ENCODE measurements around the gene SATB1.
"Not testable (repeated sequence)": the region's sequence is repeated elsewhere in the genome, so short reads cannot be mapped to it uniquely, and the experiment has no call there.

Gene SATB1

DNA sequence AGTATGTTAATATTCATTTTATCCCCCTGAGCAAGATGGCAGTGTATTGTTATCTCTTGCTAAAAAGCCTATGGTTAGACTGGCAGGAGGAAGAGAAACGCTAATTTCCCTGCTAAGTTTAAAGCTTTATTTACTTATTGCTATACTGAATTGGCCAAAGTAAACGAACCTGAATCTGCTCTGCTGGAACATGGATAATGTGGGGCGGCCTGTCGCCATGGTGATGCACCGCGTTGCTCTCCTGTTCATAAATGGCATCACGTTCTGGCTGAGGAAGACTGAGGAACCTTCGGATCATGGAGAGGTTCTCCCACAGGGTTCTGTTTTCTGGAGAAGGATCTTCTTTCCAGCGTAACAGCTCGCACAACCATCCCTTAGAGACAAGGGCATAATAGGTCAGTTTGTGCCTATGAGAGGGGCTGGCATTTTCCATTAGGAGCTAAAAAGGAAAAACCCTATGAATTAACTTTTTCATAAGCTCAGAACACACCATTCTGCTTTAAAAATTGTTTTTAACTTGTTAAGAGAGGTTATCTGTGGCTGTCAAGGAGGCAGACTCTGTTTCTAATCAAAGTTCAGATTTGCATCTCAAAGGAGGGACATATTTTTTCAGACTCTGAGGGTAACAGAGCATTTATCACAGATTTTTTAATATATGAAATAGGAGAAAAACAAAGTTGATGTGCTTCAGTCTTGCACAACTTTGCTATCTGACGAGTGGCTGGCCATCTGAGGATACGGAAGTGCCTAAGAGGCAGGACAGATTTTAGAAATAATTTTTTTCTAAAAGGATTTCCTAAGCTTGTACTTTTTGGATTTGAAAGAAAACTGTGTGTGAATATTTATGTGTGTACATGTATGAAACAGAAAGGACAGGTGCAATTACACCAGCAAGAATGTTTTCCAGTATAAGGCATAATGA, 73.1 kb downstream of the SATB1 start:
- DNase-seq (ENCODE audit: low spot score): no peak

- DNase-seq (ENCODE audit: low spot score): no peak
These were observed 74.0 kb downstream of the SATB1 start for GRCh38 chr3:18351069-18351628.

- no peak for DNase-seq (ENCODE audit: low spot score)
These were observed 75.8 kb downstream of the SATB1 start for GRCh38 chr3:18349197-18349798.

- DNase-seq (ENCODE audit: low spot score): no peak
These were observed 79.0 kb downstream of the SATB1 start for GRCh38 chr3:18346097-18346496.

DNA sequence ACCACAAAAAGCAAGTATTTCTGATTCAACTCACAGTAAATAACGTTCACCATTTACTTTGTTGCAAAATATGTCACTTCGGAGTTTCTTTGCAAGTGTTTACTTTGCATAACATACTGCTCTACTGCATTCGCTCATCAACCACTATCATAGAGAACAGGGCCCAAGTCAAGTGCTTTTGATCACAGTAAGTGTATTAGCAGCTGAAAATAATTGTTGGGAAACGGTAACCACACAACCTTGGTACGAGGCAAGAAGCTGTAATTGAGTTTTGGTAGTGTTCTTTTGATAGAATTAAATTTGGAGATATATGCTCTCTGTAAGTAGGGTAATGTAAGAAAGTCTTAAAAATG, 80.1 kb downstream of the SATB1 start:
- no peak for DNase-seq (ENCODE audit: low spot score)

GRCh38 chr3:18344306-18345014, 80.7 kb downstream of the SATB1 start:
- DNase-seq (ENCODE audit: low spot score): no peak

- DNase-seq (ENCODE audit: low spot score): no peak
These were observed 81.3 kb downstream of the SATB1 start for GRCh38 chr3:18343809-18344208.

DNA sequence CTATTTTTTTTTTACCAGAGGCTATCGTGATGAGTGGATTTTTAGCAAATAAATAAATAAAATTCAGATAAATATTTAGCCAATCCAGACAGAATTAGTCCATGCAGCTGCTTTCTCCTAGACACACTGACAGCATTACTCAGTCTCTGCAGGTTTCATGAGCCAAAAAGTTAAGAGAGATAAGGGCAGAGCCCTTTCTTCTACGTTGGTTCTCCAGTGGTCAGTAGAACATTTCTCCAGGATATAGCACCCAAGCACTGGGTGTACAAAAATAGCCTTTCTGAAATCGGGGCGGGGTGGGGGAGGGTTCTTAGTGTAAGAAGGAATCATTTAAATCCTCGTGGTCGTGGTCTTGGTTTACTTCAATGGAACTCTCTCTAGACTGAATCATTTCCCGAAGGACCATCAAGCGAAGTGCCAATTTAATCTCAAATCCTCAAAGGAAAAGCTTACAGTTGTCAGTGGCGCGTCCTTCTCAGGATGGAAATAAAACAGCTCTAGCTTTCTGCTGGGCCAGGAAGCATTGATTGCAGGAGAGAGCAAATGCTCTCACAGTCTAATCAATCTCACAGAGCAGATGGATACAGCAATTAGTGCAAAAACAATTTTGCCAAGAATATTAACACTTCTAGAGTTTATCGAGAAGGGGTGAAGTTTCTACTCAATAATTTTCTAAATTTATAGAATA, 86.2 kb downstream of the SATB1 start:
- DNase-seq (ENCODE audit: low spot score): no peak

DNA sequence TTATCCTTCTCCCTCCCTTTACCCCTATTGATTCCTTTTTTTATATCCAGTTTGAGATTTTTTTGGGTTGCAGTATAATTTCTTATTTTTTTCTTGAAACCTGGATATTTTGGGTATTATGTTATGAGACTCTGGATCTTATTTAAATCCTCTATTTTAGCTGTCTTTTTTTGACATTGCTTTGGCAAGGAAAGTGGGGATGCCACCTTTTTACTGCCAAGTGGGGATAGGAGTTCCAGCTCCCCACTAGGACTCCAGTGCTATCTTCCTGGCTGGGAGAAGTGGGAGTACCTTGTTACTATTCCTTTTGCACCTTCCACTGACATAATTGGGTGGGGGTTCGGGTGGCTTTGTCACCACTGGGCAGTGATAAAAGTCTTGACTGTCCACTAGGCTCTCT, 87.9 kb downstream of the SATB1 start:
- no peak for DNase-seq (ENCODE audit: low spot score)

DNA sequence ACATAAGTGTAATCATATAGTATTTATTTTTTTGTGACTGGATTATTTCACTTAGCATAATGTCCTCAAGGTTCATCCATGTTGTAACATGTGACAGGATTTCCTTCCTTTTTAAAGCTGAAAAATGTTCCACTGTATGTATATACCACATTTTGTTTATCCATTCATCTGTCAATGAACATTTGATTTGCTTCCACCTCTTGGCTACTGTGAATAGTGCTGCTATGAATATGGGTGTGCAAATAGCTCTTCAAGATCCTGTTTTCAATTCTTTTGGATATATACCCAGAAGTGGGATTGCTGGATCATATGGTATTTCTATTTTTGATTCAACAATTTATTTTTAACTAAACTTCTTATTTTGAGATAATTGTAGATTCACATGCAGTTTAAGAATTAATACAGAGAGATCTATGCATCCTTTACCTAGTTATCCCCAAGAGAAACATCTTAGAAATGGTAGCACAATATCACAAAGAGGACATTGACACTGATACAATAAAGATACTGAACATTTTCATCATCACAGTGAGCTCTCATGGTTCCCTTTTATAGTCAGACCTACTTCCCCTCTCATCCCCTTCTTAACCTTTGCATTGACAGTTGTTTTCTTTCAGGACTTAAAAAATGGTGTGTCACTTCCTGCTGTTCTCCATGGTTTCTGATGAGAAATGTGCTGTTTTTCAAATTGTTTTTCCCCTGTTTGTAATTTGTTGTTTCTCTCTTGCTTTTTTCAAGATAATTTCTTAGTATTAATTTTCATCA, 90.1 kb downstream of the SATB1 start:
- DNase-seq (ENCODE audit: low spot score): no peak

- not testable (repeated sequence) for DNase-seq (ENCODE audit: low spot score)
These were observed 94.2 kb downstream of the SATB1 start for GRCh38 chr3:18330772-18331441.

GRCh38 chr3:18308096-18308650, 117.0 kb downstream of the SATB1 start:
- no peak for DNase-seq (ENCODE audit: low spot score)

DNA sequence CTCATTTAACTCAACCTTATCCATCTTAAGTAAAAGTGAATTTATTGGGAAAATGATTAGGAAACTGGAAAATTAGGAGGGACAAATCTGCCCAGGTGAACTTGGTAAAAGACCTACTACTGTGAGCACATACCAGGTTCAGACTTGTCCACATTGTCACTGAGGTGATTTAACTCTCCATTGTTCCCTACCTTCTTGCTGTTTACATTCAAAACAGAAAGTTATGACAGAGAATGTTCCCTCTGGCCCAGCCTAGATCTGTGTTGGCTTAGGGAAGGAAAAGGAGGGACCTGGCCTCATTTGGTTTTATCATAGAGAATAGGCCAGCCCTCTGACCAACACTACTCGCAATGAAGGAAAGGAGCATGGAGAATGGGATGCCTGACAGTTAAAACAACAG, 117.6 kb downstream of the SATB1 start:
- DNase-seq (ENCODE audit: low spot score): no peak

GRCh38 chr3:18302517-18302916, 122.6 kb downstream of the SATB1 start:
- DNase-seq (ENCODE audit: low spot score): no peak

GRCh38 chr3:18301781-18302180, 123.4 kb downstream of the SATB1 start:
- no peak for DNase-seq (ENCODE audit: low spot score)

DNA sequence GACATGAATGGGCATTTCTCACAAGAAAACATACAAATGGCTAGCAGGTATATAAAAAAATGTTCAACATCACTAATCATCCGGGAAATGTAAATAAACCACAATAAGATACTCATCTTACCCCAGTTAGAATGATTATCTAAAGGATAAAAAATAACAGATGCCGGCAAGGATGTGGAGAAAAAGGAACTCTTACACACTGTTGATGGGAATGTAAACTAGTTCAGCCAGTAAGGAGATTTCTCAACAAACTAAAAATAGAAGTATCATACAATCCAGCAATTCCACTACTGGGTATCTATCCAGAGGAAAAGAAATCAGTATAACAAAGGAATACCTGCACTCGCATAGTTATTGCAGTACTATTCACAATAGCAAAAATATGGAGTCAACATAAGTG, 124.2 kb downstream of the SATB1 start:
- no peak for DNase-seq (ENCODE audit: low spot score)

GRCh38 chr3:18297126-18297525, 128.0 kb downstream of the SATB1 start:
- DNase-seq (ENCODE audit: low spot score): no peak

Data from D341Med (cell line).